Left kidney (tissue), 2 donors: Measurements from ENCODE around the gene GATC. TPM values are rescaled to one million over a fixed set of nuclear protein-coding genes. Genes with fewer than 3 reads are reported as not detected.
"Not testable (repeated sequence)": the region's sequence is repeated elsewhere in the genome, so short reads cannot be mapped to it uniquely, and the experiment has no call there.

ENCODE experiments used
- DNase-seq: peaks from one replicate; pipeline ENCODE4 v3.0.0-alpha.2; 2013
- polyA plus RNA-seq: library from polyadenylated mRNA; unstranded; fragments of 120-200 nt; gene quantifications from one replicate; pipeline ENCODE4 v1.2.1, GENCODE V29; 2013; ENCODE audit not compliant: insufficient read length

Gene GATC
- polyA plus RNA-seq, 1 donor, result 36.2 TPM

DNA sequence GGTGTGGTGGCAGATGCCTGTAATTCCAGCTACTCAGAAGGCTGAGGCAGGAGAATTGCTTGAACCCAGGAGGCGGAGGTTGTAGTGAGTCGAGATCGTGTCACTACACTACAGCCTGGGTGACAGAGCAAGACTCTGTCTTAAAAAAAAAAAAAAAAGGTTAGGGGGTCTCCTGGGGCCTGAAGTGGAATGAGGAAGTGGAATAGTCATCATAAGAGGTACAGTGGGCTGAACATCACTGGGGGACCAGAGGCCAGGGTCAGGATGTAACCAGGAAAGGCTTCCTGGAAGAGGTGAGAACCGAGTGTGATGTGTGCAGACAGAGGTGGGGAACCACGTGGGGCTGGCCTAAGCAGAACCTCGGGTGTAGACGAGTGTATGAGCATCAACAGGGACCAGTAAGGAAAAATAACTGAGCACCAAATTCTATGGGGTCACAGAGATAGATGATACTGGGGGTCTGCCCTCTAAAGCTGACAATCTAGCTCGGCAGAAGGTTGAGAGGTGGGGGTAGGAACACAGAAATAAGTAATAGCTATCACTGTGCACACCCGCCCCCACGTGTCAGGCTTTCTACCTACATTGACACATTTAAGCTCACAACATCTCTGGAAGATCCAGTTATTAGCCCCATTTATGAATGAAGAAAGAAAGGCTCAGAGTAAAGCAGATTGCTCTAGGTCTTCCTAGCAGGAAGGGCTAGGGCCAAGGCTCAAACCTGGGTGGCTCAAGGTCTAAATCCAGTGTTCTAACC is 13.3 kb upstream of the GATC start:
- DNase-seq, result no peak

DNA sequence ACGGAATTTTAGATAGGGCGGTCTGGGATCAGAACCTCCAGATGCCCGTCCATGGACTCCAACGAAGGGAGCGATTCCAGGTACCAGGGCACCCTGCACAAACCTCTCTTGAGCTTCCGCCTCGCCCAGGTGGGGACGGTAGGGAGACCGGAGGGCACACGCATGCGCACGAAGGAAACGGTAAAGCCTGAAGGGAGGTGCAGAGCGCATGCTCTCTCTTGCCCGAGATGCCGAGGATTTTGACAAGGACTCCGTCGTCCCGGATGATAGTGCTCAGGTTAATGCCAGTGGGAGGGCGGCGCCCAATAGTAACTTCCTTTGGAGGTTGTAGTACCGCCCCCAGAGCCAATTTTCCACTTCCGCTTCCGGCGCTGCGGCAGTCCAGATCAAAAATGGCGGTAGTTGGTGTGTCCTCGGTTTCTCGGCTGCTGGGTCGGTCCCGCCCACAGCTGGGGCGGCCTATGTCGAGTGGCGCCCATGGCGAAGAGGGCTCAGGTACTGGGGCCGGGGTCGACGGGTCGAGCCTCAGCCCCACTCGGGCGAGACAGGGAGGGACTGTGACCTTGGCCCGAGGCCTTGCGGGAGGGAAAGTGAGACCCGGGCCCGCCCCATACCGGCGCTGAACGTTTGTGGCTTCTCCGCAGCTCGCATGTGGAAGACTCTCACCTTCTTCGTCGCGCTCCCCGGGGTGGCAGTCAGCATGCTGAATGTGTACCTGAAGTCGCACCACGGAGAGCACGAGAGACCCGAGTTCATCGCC is 8.3 kb upstream of the GATC start, which contains the start of gene COX6A1:
COX6A1 (plus strand) TSS at position 379 of the 760 bp plus-strand sequence; CDS start at position 393, 14 bp downstream.
- DNase-seq, result peak; percentile 96

DNA sequence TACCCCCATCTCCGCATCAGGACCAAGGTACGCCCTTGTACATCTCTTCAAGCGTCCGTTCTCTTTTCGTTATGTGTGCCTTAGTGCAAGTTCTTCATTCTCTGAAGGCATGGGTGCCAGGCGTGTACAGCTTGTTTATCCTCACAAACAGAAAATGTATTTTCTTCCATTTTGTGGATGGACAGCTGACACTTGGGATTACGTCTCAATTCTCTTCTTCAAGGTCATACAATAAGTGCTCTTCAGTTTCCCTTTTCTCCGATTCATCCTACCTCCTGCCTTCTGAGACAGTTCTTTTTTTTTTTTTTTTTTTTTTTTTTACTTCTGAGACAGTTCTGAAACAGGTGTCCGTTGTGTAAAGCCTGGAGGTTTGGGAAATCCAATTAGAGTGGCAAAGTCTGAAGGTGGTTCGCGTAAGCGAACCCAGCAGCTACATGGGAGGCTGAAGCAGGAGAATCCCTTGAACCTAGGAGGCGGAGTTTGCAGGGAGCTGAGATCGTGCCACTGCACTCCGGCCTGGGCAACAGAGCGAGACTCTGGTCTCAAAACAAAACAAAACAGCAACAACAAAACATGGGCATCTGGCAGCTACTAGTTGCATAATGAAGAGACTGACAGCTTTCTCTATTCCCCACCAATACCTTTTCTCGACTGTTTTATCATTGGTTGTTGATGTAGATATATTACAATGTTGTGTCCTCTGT is 7.6 kb upstream of the GATC start:
- no peak for DNase-seq

DNA sequence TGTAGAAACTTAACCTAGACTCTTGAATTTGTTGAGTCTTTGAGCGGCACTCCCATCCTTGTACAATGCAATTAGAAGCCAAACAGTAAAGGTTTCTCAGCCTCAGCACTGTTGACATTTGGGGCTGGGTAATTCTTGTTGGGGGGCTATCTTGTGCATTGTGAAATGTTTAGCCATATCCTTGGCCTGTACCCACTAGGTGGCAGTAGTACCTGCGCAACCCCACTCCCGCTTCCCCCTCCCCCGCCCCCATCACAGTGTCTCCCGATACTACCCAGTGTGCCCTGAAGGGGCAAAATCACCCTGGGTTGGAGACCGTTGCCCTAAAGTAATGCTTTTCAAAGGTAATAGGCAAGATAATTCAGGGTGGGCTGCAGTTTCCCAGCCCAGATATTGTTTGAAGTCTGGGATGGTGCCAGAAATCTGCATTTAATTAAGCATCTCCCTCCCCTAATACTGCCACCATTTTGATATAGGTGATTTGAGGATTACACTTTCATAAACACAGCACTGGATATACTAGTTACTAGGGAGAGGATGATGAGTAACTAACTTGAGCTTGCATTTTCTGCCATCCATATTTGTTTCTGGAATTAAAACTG is 6.5 kb upstream of the GATC start:
- peak; percentile 43 for DNase-seq

DNA sequence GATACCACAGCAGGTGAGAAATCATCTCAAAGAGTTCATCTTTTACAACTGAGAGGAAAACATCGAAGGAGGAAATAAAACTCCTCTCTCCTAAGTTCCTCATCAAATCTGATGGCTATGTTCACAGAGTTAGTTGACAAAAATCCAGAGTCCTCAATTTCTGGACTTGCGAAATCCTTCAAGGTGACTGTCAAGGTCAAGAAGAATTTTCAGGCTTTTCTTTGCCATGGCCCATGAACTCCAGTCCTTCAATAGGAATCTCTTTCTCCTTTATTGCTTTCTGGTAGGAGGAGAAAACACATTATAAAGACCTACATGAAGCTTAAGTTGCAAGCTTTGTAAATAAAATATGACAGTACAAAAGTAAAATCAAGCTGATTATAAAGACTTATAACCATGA is 1.6 kb upstream of the GATC start:
- no peak for DNase-seq

DNA sequence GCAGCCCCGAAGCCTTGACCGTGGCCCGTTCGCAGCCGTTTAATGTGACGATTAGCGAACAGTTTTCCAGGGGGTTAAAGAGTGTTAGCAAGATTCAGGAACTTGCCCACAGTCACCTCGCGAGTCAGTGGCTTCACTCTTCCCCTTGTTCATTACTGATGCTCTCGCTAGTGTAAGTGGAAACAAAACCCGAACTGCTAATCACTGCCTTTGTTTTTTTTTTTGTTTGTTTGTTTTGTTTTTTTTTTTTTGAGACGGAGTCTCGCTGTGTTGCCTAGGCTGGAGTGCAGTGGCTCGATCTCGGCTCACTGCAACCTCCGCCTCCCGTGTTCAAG is 567 bp downstream of the GATC start:
- not testable (repeated sequence) for DNase-seq

DNA sequence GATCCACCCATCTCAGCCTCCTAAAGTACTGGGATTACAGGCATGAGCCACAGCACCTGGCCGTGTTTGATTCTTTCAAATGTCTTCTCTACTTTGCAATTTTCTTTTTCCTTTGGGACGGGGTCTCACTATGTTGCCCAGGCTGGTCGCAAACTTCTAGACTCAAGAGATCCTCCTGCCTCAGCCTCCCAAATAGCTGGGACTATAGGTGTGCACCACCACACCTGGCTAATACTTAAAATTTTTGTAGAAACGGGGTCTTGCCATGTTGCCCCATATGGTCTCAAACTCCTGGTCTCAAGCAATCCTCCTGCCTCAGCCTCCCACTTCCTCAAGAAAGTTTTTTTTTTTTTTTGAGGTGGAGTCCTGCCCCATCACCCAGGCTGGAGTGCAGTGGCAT is 1.7 kb downstream of the GATC start:
- no peak for DNase-seq

DNA sequence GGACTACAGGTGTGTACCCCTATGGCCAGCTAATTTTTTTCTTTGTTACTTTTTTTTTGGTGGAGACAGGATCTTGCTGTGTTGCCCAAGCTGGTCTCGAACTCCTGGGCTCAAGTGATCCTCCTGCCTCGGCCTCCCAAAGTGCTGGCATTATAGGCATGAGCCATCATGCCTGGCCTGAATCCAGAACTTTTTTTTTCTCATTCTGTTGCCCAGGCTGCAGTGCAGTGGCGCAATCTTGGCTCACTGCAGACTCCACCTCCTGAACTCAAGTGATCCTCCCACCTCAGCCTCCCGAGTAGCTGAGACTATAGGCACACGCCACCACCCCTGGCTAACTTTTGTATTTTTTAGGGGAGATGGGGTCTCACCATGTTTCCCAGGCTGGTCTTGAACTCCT is 6.3 kb downstream of the GATC start:
- not testable (repeated sequence) for DNase-seq

DNA sequence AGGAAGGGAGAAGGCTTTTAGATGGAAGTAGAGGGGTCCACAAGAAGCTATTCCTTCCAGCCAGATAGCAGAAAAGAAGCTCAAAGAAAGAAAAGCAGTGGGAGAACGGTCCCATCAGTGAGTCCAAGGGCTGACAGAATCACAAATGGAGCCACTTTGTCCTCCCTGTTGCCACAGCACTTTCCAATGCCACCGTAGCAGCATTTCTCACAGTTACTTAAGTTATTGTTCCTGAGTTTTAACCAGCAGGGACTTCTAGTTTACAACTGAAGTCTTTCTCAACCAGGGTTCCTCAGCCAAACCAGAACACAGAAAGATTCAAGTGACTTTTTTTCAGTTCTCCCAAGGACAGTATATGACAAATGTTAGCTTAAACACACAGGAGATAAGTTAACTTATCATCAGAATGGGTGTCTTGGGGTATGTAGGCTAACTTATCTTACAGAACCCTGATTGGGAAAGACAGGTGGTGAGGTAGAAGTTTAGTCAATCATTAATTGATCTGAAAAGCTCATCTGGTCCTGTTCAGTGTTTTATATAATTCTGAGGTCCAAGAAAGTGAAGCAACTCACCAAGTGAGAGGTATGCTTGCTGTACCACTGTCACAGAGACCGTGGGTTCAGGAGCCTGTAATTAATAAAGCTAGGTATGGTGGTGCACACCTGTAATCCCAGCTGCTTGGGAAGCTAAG is 7.0 kb downstream of the GATC start:
- no peak for DNase-seq

DNA sequence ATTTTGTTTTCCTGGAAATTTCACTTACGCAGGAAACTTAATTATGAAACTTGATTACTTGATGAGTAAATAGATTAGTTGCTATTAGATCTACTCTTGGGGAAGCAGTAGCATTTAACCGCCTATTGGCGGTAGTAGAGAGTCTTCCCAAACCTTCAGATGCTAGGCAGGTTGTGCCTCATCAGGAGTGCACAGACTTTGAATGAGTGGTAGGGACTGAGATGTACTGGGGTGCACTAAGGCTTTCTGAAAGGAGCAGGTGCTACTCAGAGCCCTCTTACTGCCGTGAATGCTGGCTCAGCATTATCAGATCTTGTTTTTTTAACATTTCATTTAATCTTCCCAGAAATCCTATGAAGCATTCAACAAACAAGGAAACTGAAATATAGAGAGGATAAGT is 7.7 kb downstream of the GATC start:
- DNase-seq, result no peak

DNA sequence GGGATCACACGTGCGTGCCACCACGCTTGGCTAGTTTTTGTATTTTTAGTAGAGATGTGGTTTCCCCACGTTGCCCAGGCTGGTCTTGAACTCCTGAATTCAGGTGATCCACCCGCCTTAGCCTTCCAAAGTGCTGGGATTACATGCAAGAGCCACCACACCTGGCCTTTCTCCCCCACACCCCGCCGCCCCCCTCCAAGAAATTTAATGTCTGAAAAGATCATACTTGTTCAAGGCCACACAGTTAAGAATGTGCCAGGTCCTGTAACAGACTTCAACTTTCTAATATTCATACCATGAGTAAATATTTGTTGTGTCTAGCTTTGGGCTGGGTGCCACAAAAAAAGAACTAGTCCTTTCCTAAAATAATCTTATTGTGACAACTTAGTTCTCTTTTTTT is 9.1 kb downstream of the GATC start:
- DNase-seq, result no peak

DNA sequence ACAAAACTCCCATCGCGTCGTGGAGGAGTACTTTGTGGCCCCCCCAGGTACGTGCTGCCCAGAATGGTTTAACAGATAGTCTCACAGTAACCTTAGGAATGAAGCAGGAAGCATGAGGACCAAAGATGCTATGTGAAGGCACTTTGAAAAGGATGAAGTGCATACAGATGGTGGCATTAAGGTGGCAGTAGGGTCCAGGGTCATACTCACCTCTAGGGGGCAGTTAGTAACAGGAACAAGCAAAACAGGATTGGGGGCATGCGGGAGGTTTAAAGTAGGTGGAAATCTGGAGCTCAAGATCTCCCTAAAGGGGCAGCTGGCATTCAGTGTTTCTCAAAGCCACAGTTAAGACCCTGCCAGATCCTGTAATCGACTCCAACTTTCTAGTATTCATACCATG is 10.9 kb downstream of the GATC start:
- no peak for DNase-seq

DNA sequence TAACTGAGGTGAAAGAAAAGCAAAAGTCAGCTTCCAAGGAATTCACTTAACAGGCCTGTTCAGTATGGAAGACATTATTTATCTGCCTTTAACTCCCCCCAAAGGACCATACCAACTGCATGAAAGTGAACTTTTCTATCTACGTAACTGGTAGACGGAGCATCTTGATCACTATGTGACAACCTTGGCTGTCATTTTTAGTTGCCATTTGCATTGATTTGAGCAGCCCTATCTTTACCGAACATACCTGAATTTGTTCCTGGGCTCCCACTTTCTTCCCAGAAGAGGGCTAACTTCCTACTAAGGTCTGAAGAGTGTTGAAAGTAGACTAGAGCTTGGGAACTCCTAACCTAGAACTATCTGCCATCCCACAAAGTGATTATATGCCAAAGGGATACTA is 13.9 kb downstream of the GATC start:
- DNase-seq, result no peak

DNA sequence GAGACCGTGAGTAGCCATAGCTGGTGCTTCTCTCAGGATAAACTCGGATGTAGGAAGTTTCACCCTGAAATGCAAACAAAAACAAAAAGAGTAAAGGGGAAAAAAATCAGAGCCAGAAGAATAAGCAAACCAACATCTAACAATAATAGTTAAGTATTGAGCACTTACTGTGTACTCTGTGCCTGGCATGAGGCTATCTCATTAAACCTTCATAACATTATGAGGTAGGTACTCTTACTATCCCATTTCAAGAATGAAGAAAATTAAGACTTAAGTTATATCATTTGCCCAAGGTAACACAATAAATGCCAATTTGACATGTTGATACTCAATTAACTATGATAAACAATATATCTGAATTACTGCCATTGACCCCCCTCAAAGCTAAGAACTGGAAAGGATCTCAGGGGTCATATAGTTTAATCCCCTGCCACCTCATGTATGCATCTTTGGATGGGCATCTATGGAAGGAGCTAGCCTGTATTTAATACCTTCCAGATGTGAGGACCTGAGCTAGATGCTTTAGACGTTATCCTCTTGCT is 15.9 kb downstream of the GATC start:
- DNase-seq, result no peak

DNA sequence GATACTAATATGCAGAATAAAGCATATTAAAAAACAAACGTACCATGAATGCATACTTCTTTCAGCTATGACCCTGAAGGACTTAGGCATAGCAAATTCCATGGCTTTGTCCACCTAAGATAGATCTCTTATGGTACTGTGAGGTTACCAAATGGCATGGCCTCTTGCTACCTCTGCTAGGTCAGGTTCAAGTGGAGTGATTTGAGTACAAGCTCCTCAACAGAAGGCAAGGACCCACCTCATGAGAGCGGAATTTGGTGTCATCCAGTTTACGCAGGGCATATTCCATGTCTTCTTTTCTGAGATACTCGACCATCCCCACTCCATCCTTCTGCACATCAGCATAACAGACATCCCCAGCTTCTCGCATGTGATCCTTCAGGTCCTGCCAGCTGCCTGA is 17.5 kb downstream of the GATC start:
- no peak for DNase-seq

DNA sequence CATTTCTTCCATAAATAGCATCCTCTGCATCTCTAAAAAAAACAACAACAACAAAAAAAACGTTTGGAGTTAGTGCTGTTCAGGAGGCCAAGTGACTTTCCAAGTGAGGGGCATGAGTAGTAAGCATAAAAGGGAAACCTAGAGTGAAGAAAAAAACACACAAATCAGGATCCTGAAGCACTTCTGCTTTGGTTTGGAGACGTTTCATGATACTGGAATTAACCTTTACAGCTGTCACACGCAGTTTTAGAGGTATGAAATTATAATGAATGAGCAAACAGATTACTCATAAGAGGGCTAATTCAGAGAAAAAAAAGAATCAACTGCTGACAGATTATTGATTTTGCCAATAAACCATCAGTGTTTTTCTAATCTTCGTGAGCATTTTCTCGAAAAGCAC is 19.5 kb downstream of the GATC start:
- no peak for DNase-seq

DNA sequence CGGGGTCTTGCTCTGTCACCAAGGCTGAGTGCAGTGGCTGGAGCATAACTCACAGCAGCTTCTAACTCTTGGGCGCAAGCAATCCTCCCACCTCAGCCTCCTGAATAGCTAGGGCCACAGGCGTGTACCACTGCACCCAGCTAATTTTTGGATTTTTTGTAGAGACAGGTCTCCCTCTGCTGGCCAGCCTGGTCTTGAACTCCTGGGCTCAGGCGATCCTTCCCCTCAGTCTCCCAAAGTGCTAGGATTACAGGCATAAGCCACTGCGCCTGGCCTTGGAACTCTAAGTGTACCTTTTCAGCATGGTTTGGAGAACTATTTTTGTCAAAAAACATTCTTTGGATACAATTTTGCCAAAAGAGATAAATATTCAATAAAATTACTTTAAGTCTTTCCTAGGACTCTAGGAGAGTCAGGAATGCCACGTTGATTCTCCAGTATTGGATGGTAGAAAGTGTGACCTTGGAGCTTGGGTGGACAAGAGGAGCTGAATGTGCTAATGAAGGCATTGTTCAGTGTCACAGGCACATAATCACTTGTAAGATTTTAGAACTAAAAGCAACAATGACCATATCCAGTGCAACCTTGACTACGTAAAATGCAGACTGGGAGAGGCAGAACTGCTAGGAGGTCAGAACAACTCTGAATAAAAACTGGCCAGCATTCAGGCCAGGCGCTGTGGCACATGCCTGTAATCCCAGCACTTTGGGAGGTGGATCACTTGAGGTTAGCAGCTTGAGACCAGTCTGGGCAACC is 20.5 kb downstream of the GATC start:
- no peak for DNase-seq

DNA sequence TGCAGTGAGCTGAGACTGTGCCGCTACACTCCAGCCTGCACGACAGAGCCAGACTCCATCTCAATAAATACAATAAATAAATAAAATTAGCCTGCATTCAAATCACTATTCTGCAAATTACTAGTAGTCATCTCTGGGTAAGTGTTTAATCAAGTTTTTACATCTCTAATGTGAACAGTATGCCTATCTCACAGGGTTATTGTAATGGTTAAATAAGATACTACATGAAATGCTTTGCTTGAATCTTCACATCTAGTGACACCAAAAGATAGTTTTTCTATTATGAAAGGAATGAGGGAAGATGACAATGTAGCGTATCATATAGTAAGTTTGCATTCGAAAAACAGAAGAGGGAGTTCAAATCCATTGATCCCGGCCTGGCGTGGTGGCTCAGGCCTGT is 21.2 kb downstream of the GATC start:
- no peak for DNase-seq

DNA sequence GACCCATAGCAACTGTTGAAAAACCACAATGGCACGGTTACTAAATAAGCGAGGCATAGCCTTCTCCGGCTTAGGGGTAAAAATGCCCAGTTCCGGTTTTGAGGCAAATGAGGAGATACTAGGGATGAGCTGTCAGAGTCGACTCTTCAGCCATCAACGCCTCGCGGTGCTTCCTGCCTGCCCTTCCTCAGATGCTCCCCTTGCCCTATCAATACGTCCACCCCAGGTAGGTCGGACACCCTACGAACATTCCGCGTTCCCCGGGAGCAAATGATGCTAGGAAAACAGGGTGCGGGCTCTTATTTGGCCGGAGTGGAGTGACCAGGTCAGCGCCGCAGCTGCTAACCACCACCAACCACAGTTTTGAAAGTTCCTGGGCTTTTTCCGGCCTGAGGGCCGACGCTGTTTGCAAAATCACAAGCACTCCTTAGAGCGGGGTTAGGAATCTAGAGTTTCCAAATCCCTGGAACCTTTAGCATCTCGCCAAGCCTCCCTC is 22.1 kb downstream of the GATC start:
- peak; percentile 38 for DNase-seq

DNA sequence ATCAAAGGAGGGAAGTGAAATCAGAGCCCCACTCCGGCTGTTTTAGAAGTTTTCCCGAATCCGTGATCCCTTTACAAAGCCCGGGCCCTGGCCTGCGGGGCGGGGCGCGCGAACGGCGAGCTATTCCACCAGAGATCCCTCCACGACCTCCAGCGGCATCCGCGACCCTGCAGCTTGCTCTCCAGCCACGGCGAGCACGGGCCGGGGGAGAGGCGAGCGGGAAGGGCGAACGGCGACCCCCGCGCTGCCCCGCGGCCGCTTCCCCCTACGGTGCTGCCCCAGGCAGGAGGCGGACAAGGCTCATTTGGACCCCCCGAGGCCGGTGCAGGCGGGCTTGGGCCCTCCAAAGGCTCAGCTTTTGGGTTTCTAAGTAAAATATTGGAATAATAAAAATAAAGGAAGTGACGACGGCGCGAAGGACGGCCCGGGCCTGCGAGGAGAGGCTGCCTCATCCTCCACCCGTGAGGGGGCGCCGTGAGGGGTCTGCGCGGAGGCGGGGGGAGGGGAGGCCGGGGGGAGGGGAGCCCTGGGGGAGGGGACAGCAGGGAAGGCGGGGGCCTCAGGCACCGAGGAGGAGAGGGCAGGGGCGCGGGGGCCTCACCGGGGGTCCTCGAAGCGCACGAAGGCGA is 22.7 kb downstream of the GATC start:
- DNase-seq, result peak; percentile 51
